Smooth muscle cell (in vitro differentiated cells): ENCODE measurements around the gene SHTN1. TPM values are rescaled to one million over a fixed set of nuclear protein-coding genes. Genes with fewer than 3 reads are reported as not detected.

ENCODE experiments used
- DNase-seq: peaks from one replicate; lab custom pipeline; 2025; ENCODE audit not compliant: unreplicated experiment; lab: John Stamatoyannopoulos, UW
- H2AFZ ChIP-seq: fragments of 200-600 bp; sonication (generic); 2 replicates; pipeline ENCODE4 v1.6.0; 2016; ENCODE audit warnings: antibody characterized with exemption, low read depth, mild to moderate bottlenecking
- H3F3A ChIP-seq: fragments of 200-600 bp; sonication (generic); 2 replicates; pipeline ENCODE4 v1.6.0; 2017; ENCODE audit warnings: antibody characterized with exemption, low read depth
- H3K27ac ChIP-seq: fragments of 200-600 bp; sonication (generic); 2 replicates; pipeline ENCODE4 v1.5.1; 2016; ENCODE audit warnings: low read depth, mild to moderate bottlenecking
- H3K27me3 ChIP-seq: fragments of 200-600 bp; sonication (generic); 2 replicates; pipeline ENCODE4 v1.6.1; 2016; ENCODE audit warnings: low read depth, mild to moderate bottlenecking
- H3K36me3 ChIP-seq: fragments of 200-600 bp; sonication (generic); 2 replicates; pipeline ENCODE4 v1.5.1; 2016; ENCODE audit warnings: low read depth
- H3K4me1 ChIP-seq: fragments of 200-600 bp; sonication (generic); 2 replicates; pipeline ENCODE4 v1.5.1; 2016; ENCODE audit warnings: low read depth
- H3K4me2 ChIP-seq: fragments of 200-600 bp; sonication (generic); 2 replicates; pipeline ENCODE4 v1.6.0; 2016; ENCODE audit warnings: mild to moderate bottlenecking
- H3K4me3 ChIP-seq: fragments of 200-600 bp; sonication (generic); 2 replicates; pipeline ENCODE4 v1.5.1; 2016; ENCODE audit warnings: mild to moderate bottlenecking
- H3K79me2 ChIP-seq: fragments of 200-600 bp; sonication (generic); 2 replicates; pipeline ENCODE4 v1.6.0; 2016; ENCODE audit warnings: low read depth, mild to moderate bottlenecking
- H3K9ac ChIP-seq: fragments of 200-600 bp; sonication (generic); 2 replicates; pipeline ENCODE4 v1.6.0; 2016; ENCODE audit warnings: low read depth
- H3K9me3 ChIP-seq: fragments of 200-600 bp; sonication (generic); replicated peaks from 2 replicates; pipeline ENCODE4 v1.5.1; 2016; ENCODE audit warnings: low read depth
- H4K20me1 ChIP-seq: fragments of 200-600 bp; sonication (generic); 2 replicates; pipeline ENCODE4 v1.6.0; 2016; ENCODE audit warnings: low read depth
- WGBS: methylation state at CpG from one replicate; pipeline ENCODE4 v1.1.7; 2016; ENCODE audit warnings: low lambda C conversion rate; 5-methylcytosine and 5-hydroxymethylcytosine counted together
- polyA plus RNA-seq: library from polyadenylated mRNA; unstranded; fragments of >200 nt; fragmentation: Nextera tagmentation; extraction: Ambion mirVana; gene quantifications from 2 replicates; pipeline ENCODE4 v1.2.1, GENCODE V29; 2016
- total RNA-seq: library from RNA; depleted of rRNA; stranded (reverse); fragments of >200 nt; gene quantifications from 2 replicates; pipeline ENCODE4 v1.2.3, GENCODE V29; 2014
- TF ChIP-seq, protein P1 (sequence below): fragments of 200-600 bp; sonication (generic); IDR thresholded peaks from 2 replicates; pipeline ENCODE4 v1.5.1; 2017; ENCODE audit warnings: borderline replicate concordance, mild to moderate bottlenecking, antibody characterized with exemption; ENCODE audit not compliant: insufficient read depth, poor library complexity, severe bottlenecking

Gene SHTN1
- total and polyA plus RNA-seq, 2 experiments from 2014 or later = 1.3 to 39.2 TPM

DNA sequence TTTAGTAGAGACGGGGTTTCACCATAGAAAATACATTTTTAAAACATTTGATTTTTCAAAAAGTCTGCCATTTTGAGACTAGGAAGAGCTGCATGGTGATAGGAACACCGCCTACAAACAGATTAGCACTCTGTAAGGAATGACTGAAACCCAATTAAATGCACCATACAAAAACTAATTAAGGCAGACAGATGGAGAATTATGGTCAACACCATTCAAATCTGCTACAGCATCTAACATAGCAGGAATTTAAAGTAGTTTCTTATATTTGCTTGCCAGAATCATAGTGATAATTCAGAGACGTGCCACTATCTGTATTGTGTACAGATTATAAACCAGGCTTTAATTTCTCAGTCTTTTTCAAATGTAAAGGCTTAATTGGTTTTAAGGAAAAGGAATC is 87.5 kb downstream of the SHTN1 start:
- no peaks in the 10 kb centered on the region for H4K20me1 ChIP-seq
- 94% methylated on average over 3 of the region's 3 CpGs for WGBS

DNA sequence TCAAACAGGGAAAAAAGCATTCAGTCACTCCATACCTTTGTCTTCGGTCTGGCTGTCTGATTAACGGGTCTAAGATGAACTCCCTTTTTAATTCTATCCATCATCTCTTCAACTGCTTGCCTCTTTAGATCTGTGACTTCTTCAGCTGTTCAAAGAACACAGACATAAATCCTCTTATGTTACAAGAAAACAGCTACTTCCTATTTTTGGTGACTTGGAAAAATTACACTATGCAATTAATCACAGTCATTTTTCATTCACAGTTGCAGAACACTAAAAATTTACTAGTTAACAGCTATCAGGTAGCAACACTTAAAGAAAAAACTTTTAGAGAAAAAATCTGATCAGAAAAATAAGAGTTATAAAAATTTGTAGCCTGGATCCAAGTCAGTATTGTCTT is 89.6 kb downstream of the SHTN1 start:
- H4K20me1 ChIP-seq = no peaks in the 10 kb centered on the region
- H3K36me3 ChIP-seq = no peaks in the 10 kb centered on the region
- no peak overlapping the region for H3K27ac ChIP-seq
- no peaks in the 10 kb centered on the region for H3F3A ChIP-seq
- no peak overlapping the region for H3K9ac ChIP-seq
- no peaks in the 10 kb centered on the region for H3K27me3 ChIP-seq
- no peak for DNase-seq
- TF ChIP-seq, protein P1, sequence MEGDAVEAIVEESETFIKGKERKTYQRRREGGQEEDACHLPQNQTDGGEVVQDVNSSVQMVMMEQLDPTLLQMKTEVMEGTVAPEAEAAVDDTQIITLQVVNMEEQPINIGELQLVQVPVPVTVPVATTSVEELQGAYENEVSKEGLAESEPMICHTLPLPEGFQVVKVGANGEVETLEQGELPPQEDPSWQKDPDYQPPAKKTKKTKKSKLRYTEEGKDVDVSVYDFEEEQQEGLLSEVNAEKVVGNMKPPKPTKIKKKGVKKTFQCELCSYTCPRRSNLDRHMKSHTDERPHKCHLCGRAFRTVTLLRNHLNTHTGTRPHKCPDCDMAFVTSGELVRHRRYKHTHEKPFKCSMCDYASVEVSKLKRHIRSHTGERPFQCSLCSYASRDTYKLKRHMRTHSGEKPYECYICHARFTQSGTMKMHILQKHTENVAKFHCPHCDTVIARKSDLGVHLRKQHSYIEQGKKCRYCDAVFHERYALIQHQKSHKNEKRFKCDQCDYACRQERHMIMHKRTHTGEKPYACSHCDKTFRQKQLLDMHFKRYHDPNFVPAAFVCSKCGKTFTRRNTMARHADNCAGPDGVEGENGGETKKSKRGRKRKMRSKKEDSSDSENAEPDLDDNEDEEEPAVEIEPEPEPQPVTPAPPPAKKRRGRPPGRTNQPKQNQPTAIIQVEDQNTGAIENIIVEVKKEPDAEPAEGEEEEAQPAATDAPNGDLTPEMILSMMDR = no peak
- no peak overlapping the region for H3K4me2 ChIP-seq
- no peak overlapping the region for H2AFZ ChIP-seq
- H3K4me1 ChIP-seq = no peaks in the 10 kb centered on the region
- no peaks in the 10 kb centered on the region for H3K79me2 ChIP-seq
- 96% methylated on average over 2 of the region's 2 CpGs for whole genome bisulfite sequencing
- no peak overlapping the region for H3K4me3 ChIP-seq
- no peaks in the 10 kb centered on the region for H3K9me3 ChIP-seq

More for the DNA sequence above, 87.5 kb downstream of the SHTN1 start:
- Histone ChIP-seq H3K4me2 (no peak overlapping the region), H3K4me3 (no peak overlapping the region), H3F3A (no peaks in the 10 kb centered on the region), H3K27ac (no peak overlapping the region), H3K36me3 (no peaks in the 10 kb centered on the region), H3K27me3 (no peaks in the 10 kb centered on the region), H2AFZ (no peak overlapping the region), H3K79me2 (no peaks in the 10 kb centered on the region), H3K9ac (no peak overlapping the region), H3K4me1 (no peaks in the 10 kb centered on the region), H3K9me3 (no peaks in the 10 kb centered on the region)
- TF ChIP-seq, protein P1 = no peak
- DNase-seq = no peak

DNA sequence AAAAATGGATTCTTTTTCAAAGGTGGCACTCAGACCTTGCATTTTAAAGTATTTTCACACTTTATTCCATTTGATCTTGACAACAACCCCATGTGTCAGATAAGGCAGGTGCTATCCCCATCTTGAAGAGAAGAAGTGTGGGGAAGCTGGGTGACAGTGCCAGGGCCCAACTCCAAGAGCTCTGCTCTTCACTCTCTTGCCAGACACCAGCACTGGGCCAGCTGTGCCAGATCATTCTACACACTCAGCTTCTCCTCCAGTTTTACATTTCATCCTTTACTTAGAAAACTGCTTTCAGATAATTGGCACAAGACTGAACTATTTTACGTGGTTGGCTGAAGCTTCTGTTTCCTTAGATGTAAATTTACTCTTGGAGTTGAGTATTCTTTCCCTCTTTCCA is 91.3 kb downstream of the SHTN1 start:
- Histone ChIP-seq H3K79me2 (no peaks in the 10 kb centered on the region), H3K4me3 (no peak overlapping the region), H3K36me3 (no peaks in the 10 kb centered on the region), H3K9me3 (no peaks in the 10 kb centered on the region), H3K4me2 (no peak overlapping the region), H3K27me3 (no peaks in the 10 kb centered on the region), H3K27ac (no peak overlapping the region), H4K20me1 (no peaks in the 10 kb centered on the region), H3K9ac (no peak overlapping the region), H3F3A (no peaks in the 10 kb centered on the region), H2AFZ (no peak overlapping the region), H3K4me1 (no peaks in the 10 kb centered on the region)
- DNase-seq = no peak
- WGBS = 100% methylated on average over 1 of the region's 1 CpG
- TF ChIP-seq, protein P1 = no peak

DNA sequence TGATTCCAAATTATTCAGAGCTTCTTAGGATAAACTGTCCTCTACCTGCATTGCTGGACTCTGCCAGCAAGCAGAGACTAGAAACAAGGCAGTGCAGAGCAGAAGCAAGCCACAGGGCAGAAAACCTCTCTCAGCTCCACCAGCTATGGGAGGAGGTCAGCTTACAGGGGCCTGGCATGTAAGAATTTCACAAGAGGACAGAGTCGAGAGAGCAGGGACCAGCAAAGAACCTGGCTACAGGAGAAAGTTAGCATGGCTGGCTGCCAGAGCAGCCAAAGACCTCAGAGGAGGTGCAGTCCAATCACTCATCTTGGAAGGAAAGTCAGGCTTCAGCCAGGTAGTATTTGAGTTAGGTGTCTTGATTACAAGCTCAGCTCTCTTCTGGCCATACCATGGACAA is 92.8 kb downstream of the SHTN1 start:
- TF ChIP-seq, protein P1 = no peak
- H3K4me1 ChIP-seq = no peaks in the 10 kb centered on the region
- no peak for DNase-seq
- 74% methylated on average over 1 of the region's 1 CpG for WGBS
- no peak overlapping the region for H3K4me3 ChIP-seq
- no peaks in the 10 kb centered on the region for H4K20me1 ChIP-seq
- H3K36me3 ChIP-seq = no peaks in the 10 kb centered on the region
- H2AFZ ChIP-seq = no peak overlapping the region
- no peaks in the 10 kb centered on the region for H3K79me2 ChIP-seq
- H3K27ac ChIP-seq = no peak overlapping the region
- H3K27me3 ChIP-seq = no peaks in the 10 kb centered on the region
- H3F3A ChIP-seq = no peaks in the 10 kb centered on the region
- no peaks in the 10 kb centered on the region for H3K9me3 ChIP-seq
- no peak overlapping the region for H3K4me2 ChIP-seq
- no peak overlapping the region for H3K9ac ChIP-seq
